GM19023 (cell line): ENCODE data around the gene IL4.
"Not testable (repeated sequence)": the region's sequence is repeated elsewhere in the genome, so short reads cannot be mapped to it uniquely, and the experiment has no call there.

Experiments
- ATAC-seq: cut with Tn5 transposase; IDR thresholded peaks from one replicate; pipeline ENCODE4 v1.9.1; 2021; ENCODE audit warnings: mild to moderate bottlenecking, moderate library complexity; ENCODE audit not compliant: unreplicated experiment

Gene IL4

GRCh38 chr5:132689513-132689912 lies 15.7 kb downstream of the IL4 start:
- ATAC-seq = no peak

GRCh38 chr5:132690156-132690555 lies 16.4 kb downstream of the IL4 start:
- no peak for ATAC-seq

- ATAC-seq = not testable (repeated sequence)
Observed at GRCh38 chr5:132691755-132692631, 18.2 kb downstream of the IL4 start.

- ATAC-seq = no peak
Observed at GRCh38 chr5:132692632-132692967, 18.8 kb downstream of the IL4 start.

GRCh38 chr5:132695956-132696355 lies 22.2 kb downstream of the IL4 start:
- no peak for ATAC-seq

GRCh38 chr5:132704875-132705274 lies 31.1 kb downstream of the IL4 start:
- no peak for ATAC-seq

GRCh38 chr5:132708645-132709044 lies 34.9 kb downstream of the IL4 start:
- ATAC-seq = no peak

GRCh38 chr5:132714456-132715307 lies 40.9 kb downstream of the IL4 start:
- ATAC-seq = no peak

- no peak for ATAC-seq
Observed at GRCh38 chr5:132718544-132719312, 44.9 kb downstream of the IL4 start.

- ATAC-seq = no peak
Observed at GRCh38 chr5:132725745-132726144, 52.0 kb downstream of the IL4 start.

GRCh38 chr5:132729896-132730295 lies 56.1 kb downstream of the IL4 start:
- ATAC-seq = no peak
